Measurements from ENCODE around the gene EEA1.
A peak's percentile ranks its signal among the peaks of the same experiment; 100 is the strongest.

EEA1 gene

GRCh38 chr12:92938018-92938417 lies 8.9 kb upstream of the EEA1 start:
- no peak for DNase-seq (ENCODE audit: low spot score)

GRCh38 chr12:92933606-92934005 lies 4.5 kb upstream of the EEA1 start:
- no peak for DNase-seq (ENCODE audit: low spot score)

GRCh38 chr12:92930421-92930820 lies 1.3 kb upstream of the EEA1 start:
- no peak for DNase-seq (ENCODE audit: low spot score)

GRCh38 chr12:92929983-92930382 lies 888 bp upstream of the EEA1 start:
- DNase-seq (ENCODE audit: low spot score) = no peak

GRCh38 chr12:92928421-92928961 lies 604 bp downstream of the EEA1 start:
- DNase-seq (ENCODE audit: low spot score) = no peak

GRCh38 chr12:92927436-92928281 lies 1.4 kb downstream of the EEA1 start:
- DNase-seq (ENCODE audit: low spot score) = peak; percentile 63

GRCh38 chr12:92927055-92927435 lies 2.0 kb downstream of the EEA1 start:
- no peak for DNase-seq (ENCODE audit: low spot score)

GRCh38 chr12:92926549-92926948 lies 2.5 kb downstream of the EEA1 start:
- DNase-seq (ENCODE audit: low spot score) = no peak

- DNase-seq (ENCODE audit: low spot score) = no peak
Measured at GRCh38 chr12:92921877-92922276, 7.2 kb downstream of the EEA1 start.

GRCh38 chr12:92915365-92915764 lies 13.7 kb downstream of the EEA1 start:
- no peak for DNase-seq (ENCODE audit: low spot score)

GRCh38 chr12:92914170-92914569 lies 14.9 kb downstream of the EEA1 start:
- DNase-seq (ENCODE audit: low spot score) = no peak

GRCh38 chr12:92912672-92913071 lies 16.4 kb downstream of the EEA1 start:
- no peak for DNase-seq (ENCODE audit: low spot score)

GRCh38 chr12:92912052-92912451 lies 17.0 kb downstream of the EEA1 start:
- peak; percentile 85 for DNase-seq (ENCODE audit: low spot score)

GRCh38 chr12:92911339-92911738 lies 17.8 kb downstream of the EEA1 start:
- no peak for DNase-seq (ENCODE audit: low spot score)

- DNase-seq (ENCODE audit: low spot score) = no peak
Measured at GRCh38 chr12:92908108-92908507, 21.0 kb downstream of the EEA1 start.

GRCh38 chr12:92905811-92906554 lies 23.1 kb downstream of the EEA1 start:
- no peak for DNase-seq (ENCODE audit: low spot score)

- DNase-seq (ENCODE audit: low spot score) = no peak
Measured at GRCh38 chr12:92905258-92905810, 23.8 kb downstream of the EEA1 start.

GRCh38 chr12:92900941-92901340 lies 28.2 kb downstream of the EEA1 start:
- DNase-seq (ENCODE audit: low spot score) = no peak

- peak; percentile 70 for DNase-seq (ENCODE audit: low spot score)
Measured at GRCh38 chr12:92899386-92900001, 29.6 kb downstream of the EEA1 start.

- no peak for DNase-seq (ENCODE audit: low spot score)
Measured at GRCh38 chr12:92898755-92899154, 30.3 kb downstream of the EEA1 start.

GRCh38 chr12:92897844-92898243 lies 31.3 kb downstream of the EEA1 start:
- no peak for DNase-seq (ENCODE audit: low spot score)

- no peak for DNase-seq (ENCODE audit: low spot score)
Measured at GRCh38 chr12:92890601-92891106, 38.4 kb downstream of the EEA1 start.
